ENCODE data around the gene RPL31. TPM values are rescaled to one million over a fixed set of nuclear protein-coding genes. Genes with fewer than 3 reads are reported as not detected.

The RPL31 gene
- total RNA-seq, 1 experiment from 2014 or later, result 1,893 TPM

DNA sequence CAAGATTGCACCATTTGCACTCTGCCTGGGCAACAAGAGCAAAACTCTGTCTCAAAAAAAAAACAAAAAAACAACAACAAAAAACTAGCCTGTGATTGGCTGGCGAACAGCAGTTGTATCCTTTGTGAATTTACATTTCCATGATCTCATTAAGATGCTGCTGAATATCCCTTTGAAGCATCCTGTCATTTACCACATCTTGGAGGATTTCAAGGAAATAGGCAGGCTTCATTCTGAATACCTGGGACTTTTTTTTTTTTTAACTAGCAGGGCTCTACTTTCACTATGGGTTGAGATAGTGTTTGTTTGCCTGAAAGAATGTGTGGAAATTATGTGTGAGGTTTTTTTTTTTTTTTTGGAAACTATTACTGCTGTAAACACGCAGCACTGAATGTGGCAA is 49.6 kb upstream of the RPL31 start:
- no peak for TF ChIP-seq CTCF (conservative IDR thresholded peaks at IDR 0.05)
- Mint-ChIP-seq H3K27ac (no peak overlapping the region), H3K4me3 (no peak overlapping the region), H3K4me1 (peaks cover 33 to 37% of the 10 kb centered on the region in 2 experiments), H3K27me3 (ENCODE audit: low read depth) (no peaks in the 10 kb centered on the region), H3K36me3 (ENCODE audit: insufficient read depth in 1 of 3, low read depth in 3 of 3) (no peaks in the 10 kb centered on the region), H3K9me3 (no peaks in the 10 kb centered on the region)
- no peak overlapping the region for H3K56ac ChIP-seq (ENCODE audit: insufficient read length, low read depth, low read length)
- no peaks in the 10 kb centered on the region for H3K79me2 ChIP-seq (ENCODE audit: insufficient read depth, low read length)
- no peak overlapping the region for H3K4me2 ChIP-seq (ENCODE audit: insufficient read depth, insufficient read length, low read length)
- H3K9me3 ChIP-seq (ENCODE audit: control insufficient read depth, low read depth, low read length), result no peaks in the 10 kb centered on the region
- no peak overlapping the region for H3K27ac ChIP-seq (ENCODE audit: insufficient read length, low read depth, low read length)
- WGBS (ENCODE audit: extremely low coverage, insufficient read length, low lambda C conversion rate), result no CpG with 5 or more reads among the region's 2 CpGs
- no peak overlapping the region for H4K91ac ChIP-seq (ENCODE audit: insufficient read length, low read depth, low read length)
- no peaks in the 10 kb centered on the region for H4K20me1 ChIP-seq (ENCODE audit: control insufficient read depth, insufficient read depth, insufficient read length)
- no peaks in the 10 kb centered on the region for H3K23me2 ChIP-seq (ENCODE audit: insufficient read length, low read depth, low read length, poor library complexity, severe bottlenecking)
- no peak overlapping the region for H2BK12ac ChIP-seq (ENCODE audit: insufficient read length, low read depth, low read length)
- DNase-seq, result no peak
- H2BK15ac ChIP-seq (ENCODE audit: low read depth, low read length), result no peak overlapping the region
- H3K14ac ChIP-seq (ENCODE audit: insufficient read depth, low read length), result no peak overlapping the region
- H3K18ac ChIP-seq (ENCODE audit: insufficient read length, low read depth, low read length), result no peak overlapping the region
- no peaks in the 10 kb centered on the region for H3K27me3 ChIP-seq (ENCODE audit: insufficient read depth, low read length)
- peaks cover 5% of the 10 kb centered on the region; the same call in 1 of the 2 replicates for H3K4me1 ChIP-seq (ENCODE audit: insufficient read depth, low read length)
- no peak overlapping the region for H2AK5ac ChIP-seq (ENCODE audit: insufficient read length, low read length)
- H2AFZ ChIP-seq (ENCODE audit: low read length), result no peak overlapping the region
- H3K79me1 ChIP-seq (ENCODE audit: insufficient read depth, low read depth, low read length, poor library complexity, severe bottlenecking), result no peaks in the 10 kb centered on the region
- no peak overlapping the region for H2BK20ac ChIP-seq (ENCODE audit: low read depth, low read length, poor library complexity, severe bottlenecking)
- no peak overlapping the region for H4K5ac ChIP-seq (ENCODE audit: insufficient read length, low read depth, low read length)
- H2BK120ac ChIP-seq (ENCODE audit: low read depth, low read length, poor library complexity, severe bottlenecking), result no peak overlapping the region
- no peak overlapping the region for H3T11ph ChIP-seq (ENCODE audit: low read length)
- no peak overlapping the region for H3K23ac ChIP-seq (ENCODE audit: insufficient read length, low read depth, low read length)
- no peak overlapping the region for H4K8ac ChIP-seq (replicated peaks; ENCODE audit: insufficient read length, low read depth, low read length)
- no peak overlapping the region for H3K9ac ChIP-seq (ENCODE audit: extremely low read depth, insufficient read length, low read length)
- H2BK5ac ChIP-seq (ENCODE audit: insufficient read length, low read length), result no peak overlapping the region
- no peak overlapping the region for H3K4ac ChIP-seq (ENCODE audit: low read depth, low read length)
